GM18507 (cell line): Measurements from ENCODE around the gene TFR2.
"Not testable (repeated sequence)": the region's sequence is repeated elsewhere in the genome, so short reads cannot be mapped to it uniquely, and the experiment has no call there.

ENCODE experiments used
- DNase-seq: peaks from one replicate; pipeline ENCODE4 v3.0.0; 2011; ENCODE audit warnings: low read depth; ENCODE audit not compliant: insufficient read length; ENCODE audit errors: extremely low spot score
- FAIRE-seq: peaks from 2 replicates; lab custom pipeline; 2011; peaks lifted over from hg19 to GRCh38; lab: Jason Lieb, UNC

The TFR2 gene

GRCh38 chr7:100662194-100662776 is 20.9 kb upstream of the TFR2 start:
- not testable (repeated sequence) for FAIRE-seq, DNase-seq

DNA sequence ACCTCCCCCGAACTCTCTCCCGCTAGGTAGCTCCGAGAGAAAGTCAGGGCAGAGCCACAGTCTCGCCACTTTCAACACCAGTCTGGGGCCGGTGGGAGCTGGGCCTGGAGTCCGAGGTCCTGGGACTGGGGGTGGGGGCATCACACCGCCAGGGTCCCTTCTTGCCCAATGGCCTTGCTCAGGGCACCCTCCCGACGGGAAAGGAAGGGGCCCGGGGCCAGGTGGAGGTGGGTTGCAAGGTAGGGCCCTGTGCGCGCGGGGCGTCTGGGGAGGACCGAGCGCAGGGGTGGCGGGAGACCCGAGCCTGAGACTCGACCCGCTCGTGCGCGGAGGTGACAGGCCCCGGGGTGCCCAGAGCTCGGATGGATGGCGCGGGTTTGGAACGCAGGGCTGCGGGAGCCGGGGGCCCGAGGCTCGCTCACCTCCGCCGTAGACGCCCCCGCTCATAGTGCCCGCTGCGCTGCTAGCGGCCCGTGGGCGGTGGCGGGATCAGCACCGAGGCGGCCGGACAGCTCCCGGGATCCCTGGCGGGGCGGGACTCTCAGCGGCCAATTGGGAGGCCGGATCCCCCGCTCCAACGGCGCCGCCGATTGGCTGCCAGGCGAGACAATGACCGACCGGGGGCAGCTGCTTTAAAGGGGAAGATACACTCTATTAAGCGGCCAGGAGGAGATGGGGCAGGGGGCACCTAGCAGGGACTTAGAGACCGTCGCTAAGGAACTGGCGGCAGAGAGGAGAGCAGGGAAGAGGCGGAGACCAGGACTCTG is 14.7 kb upstream of the TFR2 start, which contains the start of gene ACTL6B:
Gene ACTL6B, minus strand, starts transcription at position 541 of the 767 bp plus-strand sequence. Its CDS starts 94 bp downstream, at position 447.
- no peak for FAIRE-seq
- no peak for DNase-seq

DNA sequence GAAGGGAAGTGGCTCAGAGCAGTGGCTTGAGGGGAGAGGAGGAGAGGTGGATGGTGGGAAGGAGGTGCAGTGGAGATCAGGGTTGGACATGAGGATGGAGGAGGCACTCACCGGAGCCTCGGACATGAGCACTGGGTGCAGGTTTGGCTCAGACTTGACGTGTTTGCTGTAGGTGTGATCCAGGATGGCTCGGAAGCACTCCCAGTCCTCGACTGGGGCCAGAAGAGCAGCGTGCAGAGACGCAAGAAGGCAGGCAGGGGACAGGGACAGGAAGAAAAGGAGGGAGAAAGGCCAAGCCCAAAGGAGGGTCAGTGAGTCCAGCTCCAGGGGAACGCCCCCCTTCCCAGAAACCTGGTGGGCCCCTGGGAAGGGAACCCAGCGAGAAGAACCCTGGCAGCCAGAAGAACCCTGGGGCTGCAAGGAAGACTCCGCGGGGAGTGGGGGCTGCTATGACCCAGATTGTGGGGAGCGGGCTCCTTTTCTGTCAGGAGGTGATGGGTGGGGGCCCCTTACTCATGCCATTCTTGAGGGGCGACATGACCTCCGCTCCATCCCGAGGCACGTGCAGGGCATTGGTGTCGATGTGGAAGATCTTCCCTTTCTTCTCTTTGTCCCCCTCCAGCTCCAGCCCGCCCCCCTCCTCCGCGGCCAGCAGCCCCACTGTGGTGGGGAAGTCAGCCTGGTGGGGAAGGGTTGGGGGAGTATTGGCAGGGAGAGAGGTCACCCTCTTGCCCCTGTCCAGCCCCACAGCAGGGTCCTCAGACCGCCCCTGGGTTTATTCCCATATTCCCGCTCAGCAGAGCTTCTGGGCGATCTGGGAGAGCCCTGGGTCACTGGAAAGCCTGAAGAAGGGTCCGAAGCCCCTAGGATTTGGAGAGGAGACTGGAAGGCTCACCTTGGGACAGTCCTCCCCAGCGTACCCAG is 13.8 kb upstream of the TFR2 start:
- no peak for FAIRE-seq
- DNase-seq = no peak

- FAIRE-seq = no peak
These were observed 8.6 kb upstream of the TFR2 start for GRCh38 chr7:100649826-100650565.

GRCh38 chr7:100642534-100642907 is 1.2 kb upstream of the TFR2 start:
- DNase-seq (peak; percentile 71), FAIRE-seq (peak; percentile 42)

More at GRCh38 chr7:100649826-100650565, 8.6 kb upstream of the TFR2 start:
- no peak for DNase-seq

DNA sequence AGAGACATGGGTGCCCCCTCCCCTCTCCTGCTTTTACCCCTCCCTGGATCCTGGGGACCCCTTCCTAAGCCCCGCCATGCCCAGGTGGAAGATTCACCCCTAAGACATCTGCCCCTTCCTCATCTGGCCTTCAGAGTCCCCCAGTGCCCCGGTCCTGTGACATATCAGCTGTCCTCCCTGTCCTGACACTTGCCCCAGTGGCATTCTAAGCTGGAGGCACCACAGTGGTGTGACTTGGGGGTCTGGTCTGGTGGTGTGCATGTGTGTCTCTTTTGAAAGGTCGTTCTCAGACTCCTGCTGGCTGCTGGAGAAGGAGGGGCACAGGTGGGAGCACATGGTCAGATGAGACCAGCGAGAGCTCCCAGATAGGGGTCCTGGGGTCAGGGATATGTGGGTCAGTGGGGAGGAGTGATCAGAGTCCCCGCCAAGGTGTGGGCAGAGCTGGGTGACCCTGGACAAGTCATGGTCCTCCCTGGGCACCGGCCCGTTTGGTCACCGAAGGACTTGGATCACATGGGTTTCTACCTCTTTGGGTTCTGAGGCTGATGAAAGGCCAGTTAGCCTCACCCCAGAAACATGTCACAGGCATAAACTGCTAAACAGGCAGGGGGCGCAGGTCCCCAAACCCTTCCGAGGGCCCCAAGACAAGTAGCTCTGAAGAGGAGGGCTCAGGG is 645 bp upstream of the TFR2 start:
- FAIRE-seq = no peak
- DNase-seq = no peak

GRCh38 chr7:100640517-100641440 is 573 bp downstream of the TFR2 start:
- DNase-seq (no peak), FAIRE-seq (no peak)

DNA sequence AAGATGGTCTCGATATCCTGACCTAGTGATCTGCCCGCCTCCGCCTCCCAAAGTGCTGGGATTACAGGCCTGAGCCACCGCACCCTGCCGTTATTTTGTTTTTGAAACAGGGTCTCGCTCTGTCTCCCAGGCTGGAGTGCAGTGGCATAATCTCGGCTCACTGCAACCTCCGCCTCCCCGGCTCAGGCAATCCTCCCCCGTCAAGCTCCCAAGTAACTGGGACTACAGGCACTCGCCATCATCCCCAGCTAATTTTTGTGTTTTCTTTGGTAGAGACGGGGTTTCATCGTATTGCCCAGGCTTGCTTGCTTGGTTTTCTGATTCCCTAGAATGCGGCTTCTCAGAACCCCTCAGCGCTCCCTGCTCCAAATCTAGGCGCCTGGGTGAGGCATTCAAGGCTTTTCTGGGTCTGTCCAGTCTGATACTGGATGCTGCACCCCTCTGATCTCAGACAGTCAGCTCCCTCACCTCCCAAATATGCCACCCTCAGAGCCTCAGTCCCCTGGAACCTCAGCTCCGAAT is 1.3 kb downstream of the TFR2 start:
- FAIRE-seq (no peak), DNase-seq (no peak)

- peak; percentile 47 for DNase-seq
- peak; percentile 73 for FAIRE-seq
These were observed 8.2 kb downstream of the TFR2 start for GRCh38 chr7:100632951-100633717.

- FAIRE-seq (no peak), DNase-seq (no peak)
These were observed 11.3 kb downstream of the TFR2 start for GRCh38 chr7:100630066-100630465.

- FAIRE-seq (no peak), DNase-seq (no peak)
These were observed 12.1 kb downstream of the TFR2 start for GRCh38 chr7:100629117-100629716.

DNA sequence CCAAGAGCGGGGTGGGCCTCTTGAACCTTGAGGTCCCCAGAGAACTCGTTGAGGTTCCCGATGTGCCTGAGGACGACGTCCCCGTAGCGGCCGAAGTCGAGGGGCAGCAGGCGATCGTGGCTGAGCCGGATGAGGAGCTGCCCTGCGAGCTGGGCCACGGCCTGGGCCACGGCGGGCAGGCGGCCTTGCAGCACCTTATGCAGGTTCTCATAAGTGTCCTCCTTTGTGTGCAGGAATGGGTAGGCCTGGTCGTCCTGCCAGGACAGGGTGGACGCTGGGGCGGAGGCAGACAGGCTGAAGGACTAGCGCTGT is 14.2 kb downstream of the TFR2 start:
- FAIRE-seq = no peak
- no peak for DNase-seq

- DNase-seq = peak; percentile 98
- peak; percentile 84 for FAIRE-seq
These were observed 14.7 kb downstream of the TFR2 start for GRCh38 chr7:100626530-100627237.

DNA sequence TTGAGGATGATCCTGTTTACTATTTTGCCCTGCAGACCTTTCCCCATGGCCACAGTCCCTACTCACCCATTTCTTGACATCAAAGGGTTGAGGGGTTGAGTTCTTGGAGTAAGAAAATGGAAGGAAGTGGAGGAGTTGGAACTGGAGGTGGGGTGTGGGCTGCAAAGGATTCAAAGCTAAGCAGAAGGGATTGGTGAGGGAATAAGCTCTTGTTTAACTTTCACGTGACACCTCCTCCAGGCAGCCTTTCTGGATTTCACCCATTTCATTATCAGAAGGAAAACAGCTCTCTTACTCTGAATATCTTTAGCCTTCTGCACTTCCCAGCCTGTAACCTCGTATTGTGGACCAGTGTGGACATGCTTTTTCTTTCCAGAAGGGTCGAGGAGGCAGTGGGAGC is 15.3 kb downstream of the TFR2 start:
- no peak for FAIRE-seq
- no peak for DNase-seq

DNA sequence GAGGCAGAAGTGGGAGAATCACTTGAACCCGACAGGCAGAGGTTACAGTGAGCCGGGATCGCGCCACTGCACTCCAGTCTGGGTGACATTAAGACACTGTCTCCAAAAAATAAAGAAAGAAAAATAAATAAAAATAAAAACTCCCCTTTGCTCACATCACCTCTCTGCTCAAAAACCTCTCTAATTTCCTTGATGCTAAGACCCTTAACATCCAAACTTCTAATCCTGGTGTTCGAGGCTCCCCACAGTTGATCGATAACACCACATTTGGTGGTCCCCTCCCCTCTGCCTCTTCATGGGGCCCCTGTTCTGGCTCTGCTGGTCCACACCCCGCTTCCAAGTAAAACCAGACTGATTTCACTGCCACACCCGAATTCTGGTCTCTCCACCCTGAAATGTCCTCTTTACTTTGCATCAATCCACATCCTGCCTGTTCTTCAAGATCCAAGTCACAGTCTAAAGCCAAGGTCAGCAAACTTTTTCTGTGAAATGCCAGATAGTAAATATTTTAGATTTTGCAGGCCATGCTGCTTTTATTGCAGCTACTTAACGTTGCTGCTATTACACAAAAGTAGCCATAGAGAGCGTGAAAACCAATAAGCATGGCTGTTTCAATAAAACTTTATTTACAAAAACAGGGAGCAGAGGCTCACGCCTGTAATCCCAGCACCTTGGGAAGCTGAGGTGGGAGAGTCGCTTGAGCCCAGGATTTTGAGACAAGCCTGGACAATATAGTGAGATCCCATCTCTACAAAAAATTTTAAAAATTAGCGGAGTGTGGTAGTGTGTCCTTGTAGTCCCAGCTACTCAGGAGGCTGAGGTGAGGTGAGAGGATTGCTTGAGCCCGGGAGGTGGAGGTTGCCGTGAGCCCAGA is 17.2 kb downstream of the TFR2 start:
- no peak for DNase-seq
- no peak for FAIRE-seq
